ENCODE data around the gene KAT2A. TPM values are rescaled to one million over a fixed set of nuclear protein-coding genes. Genes with fewer than 3 reads are reported as not detected.
A peak's percentile ranks its signal among the peaks of the same experiment; 100 is the strongest.

The KAT2A gene
- total RNA-seq, 1 donor from 2014 or later: 76.9 TPM

DNA sequence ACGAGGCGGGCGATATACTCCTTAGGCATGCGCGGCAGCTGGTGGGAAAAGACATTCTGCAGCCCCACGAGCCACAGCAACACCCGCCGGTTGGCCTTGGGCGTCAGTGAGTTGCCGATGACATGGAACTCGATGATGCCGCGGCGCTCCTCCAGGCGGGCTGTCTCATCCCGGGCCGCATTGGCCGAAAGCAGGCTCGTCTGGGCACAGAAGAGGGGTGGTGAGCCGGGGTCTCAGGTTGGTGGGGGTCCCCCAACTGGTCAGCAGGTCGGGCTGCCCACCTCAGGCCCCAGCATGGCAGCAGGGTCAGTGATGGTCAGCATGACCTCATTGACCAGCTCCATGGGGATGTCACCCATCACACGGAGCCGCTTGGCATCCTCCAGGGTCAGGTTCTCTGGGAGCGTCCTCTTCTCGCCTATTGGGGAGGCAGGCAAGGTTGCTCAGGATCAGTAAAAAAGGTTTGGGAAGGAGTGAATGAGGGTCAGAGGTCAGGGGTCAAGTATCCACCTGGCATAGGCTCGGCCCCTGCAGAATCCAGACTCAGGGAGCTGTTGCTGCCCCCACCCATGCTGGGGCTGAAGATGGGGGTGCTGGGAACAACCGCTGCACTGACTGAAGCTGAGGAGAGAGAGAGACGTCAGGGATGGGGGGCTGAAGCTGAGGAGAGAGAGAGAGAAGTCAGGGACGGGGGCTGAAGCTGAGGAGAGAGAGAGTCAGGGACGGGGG is 3.6 kb downstream of the KAT2A start:
- H3K4me3 Mint-ChIP-seq: peak overlapping the region; percentile 31
- H3K4me1 Mint-ChIP-seq (ENCODE audit: low read depth): peaks cover 36% of the 10 kb centered on the region

DNA sequence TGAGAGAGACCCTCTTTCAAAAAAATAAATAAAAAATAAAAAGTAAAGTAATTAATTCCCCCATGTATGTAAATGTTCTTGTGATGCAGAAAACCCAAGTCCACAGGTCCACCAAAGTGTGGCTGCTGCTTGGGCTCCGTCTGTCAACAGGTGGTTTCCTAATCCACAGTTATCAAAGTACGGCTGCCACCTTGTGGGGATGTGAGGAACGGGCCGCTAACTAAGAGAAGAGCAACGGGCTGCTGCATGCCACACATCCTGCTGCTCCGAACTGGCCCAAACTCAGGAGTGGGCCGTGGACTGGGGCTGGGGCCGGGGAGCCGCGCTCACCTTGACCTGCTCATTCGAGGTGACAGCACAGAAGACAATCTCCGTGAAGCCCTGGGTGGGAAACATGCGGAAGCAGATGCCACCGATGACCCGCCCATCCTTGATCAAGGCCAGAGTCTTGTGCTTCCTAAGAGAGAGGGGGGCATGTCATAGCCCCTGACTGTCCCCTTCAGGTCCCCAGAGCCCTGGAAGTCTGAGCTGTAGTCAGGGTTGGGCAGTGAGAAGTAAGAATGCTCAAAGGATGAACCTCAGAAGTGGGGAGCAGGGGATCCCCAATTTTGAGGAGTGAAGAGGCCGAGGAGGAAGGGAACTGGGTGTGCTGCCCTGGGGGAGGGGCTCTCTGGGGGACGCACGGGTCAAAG is 4.3 kb downstream of the KAT2A start:
- intact Hi-C loops (cut with micrococcal nuclease): loop anchor here (1.0 kb wide), 3 partner anchors 50 to 154 kb away; no protein-coding TSS in a partner anchor
- Mint-ChIP-seq H3K27me3 (ENCODE audit: insufficient read depth) (no peaks in the 10 kb centered on the region), H3K27ac (peak overlapping the region; percentile 75), H3K4me3 (no peak overlapping the region), H3K36me3 (ENCODE audit: low read depth) (peaks cover 29% of the 10 kb centered on the region), H3K4me1 (ENCODE audit: low read depth) (peaks cover 41% of the 10 kb centered on the region), H3K9me3 (no peaks in the 10 kb centered on the region)
- peak; percentile 79 for DNase-seq (ENCODE audit: low spot score)

More for the DNA sequence above, 3.6 kb downstream of the KAT2A start:
- no peaks in the 10 kb centered on the region for H3K27me3 Mint-ChIP-seq (ENCODE audit: insufficient read depth)
- H3K36me3 Mint-ChIP-seq (ENCODE audit: low read depth): peaks cover 29% of the 10 kb centered on the region
- no peak for DNase-seq (ENCODE audit: low spot score)
- no peaks in the 10 kb centered on the region for H3K9me3 Mint-ChIP-seq
- H3K27ac Mint-ChIP-seq: no peak overlapping the region
- intact Hi-C loops (cut with micrococcal nuclease): no loop called here

DNA sequence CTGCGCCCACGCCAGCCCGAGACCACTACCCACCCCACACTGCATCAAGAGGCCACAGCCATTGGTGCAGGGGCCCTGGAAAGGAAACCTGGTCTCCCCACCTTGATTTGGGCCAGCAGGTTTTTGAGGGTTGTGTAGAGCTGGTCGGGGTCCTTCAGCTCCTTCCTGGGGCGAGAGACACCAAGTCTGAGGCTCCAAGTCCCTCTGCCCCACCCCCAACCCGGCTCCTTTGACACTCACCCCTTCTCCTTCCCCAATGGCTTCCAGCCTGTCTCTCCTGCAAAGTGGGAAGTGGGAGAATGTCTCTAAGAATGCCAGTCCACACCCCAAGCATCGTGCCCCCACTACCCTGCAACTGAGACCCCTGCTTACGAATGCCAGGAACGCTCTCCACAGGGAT is 7.0 kb downstream of the KAT2A start:
- H3K27me3 Mint-ChIP-seq (ENCODE audit: insufficient read depth): no peaks in the 10 kb centered on the region
- no peaks in the 10 kb centered on the region for H3K9me3 Mint-ChIP-seq
- peak overlapping the region; percentile 31 for H3K27ac Mint-ChIP-seq
- intact Hi-C loops (cut with micrococcal nuclease): no loop called here
- H3K4me1 Mint-ChIP-seq (ENCODE audit: low read depth): peaks cover 45% of the 10 kb centered on the region
- H3K36me3 Mint-ChIP-seq (ENCODE audit: low read depth): peaks cover 40% of the 10 kb centered on the region
- DNase-seq (ENCODE audit: low spot score): no peak
- no peak overlapping the region for H3K4me3 Mint-ChIP-seq

DNA sequence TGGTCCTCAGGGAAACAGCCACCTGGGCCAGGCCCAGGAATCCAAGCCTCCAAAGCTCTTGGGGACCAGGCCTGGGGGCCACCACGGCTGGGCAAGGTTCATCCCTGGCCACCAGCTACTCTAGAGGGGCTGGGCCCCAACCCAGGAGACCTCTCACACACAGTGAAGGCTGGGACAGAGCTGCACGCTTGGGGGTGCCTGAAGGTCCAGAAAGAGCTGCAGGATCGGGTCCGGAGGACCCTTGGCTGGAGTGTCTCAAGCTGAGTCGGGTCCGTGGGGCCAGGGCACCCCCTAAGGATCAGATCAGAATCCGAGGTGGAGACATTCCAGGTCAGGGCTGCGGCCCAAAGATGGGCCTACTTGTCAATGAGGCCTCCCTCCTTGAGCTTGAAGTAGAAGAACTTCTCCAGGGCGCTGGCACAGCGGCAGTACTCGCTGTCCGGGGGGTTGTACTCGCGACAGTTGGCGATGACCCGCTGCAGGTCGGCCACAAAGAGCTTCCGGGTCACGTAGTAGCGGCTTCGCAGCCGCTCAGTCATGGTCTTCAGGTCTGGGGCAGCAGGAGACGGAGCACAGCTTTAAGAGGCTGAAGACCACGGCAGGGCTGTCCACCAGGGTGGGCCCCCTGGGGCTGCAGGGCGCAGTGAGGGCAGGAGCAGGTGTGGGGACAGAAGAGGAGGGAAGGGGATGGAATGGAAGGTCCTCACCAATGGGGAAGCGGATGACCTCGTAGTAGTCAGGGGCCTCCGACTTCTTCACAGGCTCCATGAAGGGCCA is 7.7 kb downstream of the KAT2A start:
- H3K4me1 Mint-ChIP-seq (ENCODE audit: low read depth): peaks cover 45% of the 10 kb centered on the region
- H3K9me3 Mint-ChIP-seq: no peaks in the 10 kb centered on the region
- H3K36me3 Mint-ChIP-seq (ENCODE audit: low read depth): peaks cover 41% of the 10 kb centered on the region
- H3K27ac Mint-ChIP-seq: peak overlapping the region; percentile 86
- no peak overlapping the region for H3K4me3 Mint-ChIP-seq
- intact Hi-C loops (cut with micrococcal nuclease): loop anchor here (2.0 kb wide), 1 partner anchor 195 kb away; the partner anchor contains the start of gene ACLY
- no peak for DNase-seq (ENCODE audit: low spot score)
- H3K27me3 Mint-ChIP-seq (ENCODE audit: insufficient read depth): no peaks in the 10 kb centered on the region

DNA sequence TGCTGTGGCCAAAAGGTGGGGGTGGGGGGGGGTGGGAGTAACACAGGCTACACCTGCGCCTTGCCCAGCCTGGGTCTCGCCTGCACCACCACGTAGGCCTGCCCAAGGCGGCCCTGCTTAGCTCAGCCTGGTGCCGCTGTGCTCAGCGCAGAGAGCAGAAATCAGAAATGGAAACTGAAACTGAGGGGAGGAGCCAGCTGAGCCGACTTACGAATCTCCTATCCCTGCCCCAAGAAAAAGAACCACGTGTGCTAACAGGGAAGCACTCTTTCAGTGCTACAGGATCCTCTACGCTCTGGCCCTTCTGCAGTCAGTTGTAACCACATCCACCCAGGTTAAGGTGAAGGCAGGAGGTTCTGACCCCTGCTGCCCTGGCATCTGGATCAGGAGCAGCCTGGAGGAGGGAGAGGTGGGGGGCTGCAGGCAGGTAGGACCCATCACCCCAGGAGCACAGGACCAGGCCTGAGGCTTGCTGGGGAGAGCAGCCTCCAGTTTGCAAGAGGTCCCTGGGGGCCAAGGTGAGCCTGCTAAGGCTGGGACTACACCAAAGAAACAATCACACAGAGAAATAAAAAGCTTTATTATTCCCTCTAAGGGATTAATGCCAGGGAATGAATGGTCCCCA is 8.5 kb downstream of the KAT2A start, which contains the start of gene DHX58:
Gene DHX58, minus strand, starts transcription at position 163 of the 625 bp plus-strand sequence. CDS start 822 bp downstream, outside the sequence.
- H3K27me3 Mint-ChIP-seq (ENCODE audit: insufficient read depth): no peaks in the 10 kb centered on the region
- peaks cover 41% of the 10 kb centered on the region for H3K36me3 Mint-ChIP-seq (ENCODE audit: low read depth)
- H3K9me3 Mint-ChIP-seq: no peaks in the 10 kb centered on the region
- H3K27ac Mint-ChIP-seq: peak within 1 kb of the TSS; percentile 86
- peaks cover 50% of the 10 kb centered on the region for H3K4me1 Mint-ChIP-seq (ENCODE audit: low read depth)
- H3K4me3 Mint-ChIP-seq: peak within 1 kb of the TSS; percentile 85
- DNase-seq (ENCODE audit: low spot score): peak; percentile 83
- intact Hi-C loops (cut with micrococcal nuclease): loop anchor here (1.0 to 2.0 kb wide), 6 partner anchors 9 to 194 kb away; partner anchors contain the start of genes ACLY, CNP, DNAJC7 and KAT2A

DNA sequence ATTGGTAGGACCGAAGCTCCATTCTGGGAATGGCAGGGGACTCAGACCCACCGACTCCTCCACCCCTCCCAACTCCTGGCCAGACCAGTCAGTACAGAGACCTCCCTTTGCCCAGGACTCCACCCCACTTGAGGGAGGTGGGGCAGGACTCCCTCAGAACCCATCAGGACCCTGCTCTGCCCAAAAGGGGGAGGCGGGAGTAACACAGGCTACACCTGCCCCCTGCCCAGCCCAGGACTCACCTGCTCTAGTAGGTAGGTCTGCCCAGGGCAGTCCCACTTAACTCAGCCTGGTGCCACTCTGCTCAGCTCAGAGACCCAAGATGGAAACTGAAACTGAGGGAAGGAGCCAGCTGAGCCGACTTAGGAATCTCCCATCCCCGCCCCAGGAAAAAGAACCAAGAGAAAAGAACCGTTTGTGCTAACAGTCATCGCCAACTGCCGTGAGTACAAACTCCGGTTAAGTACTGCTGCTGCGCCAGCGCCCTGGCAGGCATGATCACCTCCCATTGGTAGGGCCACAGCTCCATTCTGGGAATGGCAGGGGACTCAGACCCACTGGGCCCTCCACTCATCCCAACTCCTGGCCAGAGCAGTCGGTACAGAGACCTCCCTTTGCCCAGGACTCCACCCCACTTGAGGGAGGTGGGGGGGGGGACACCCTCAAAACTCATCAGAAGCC is 9.2 kb downstream of the KAT2A start:
- intact Hi-C loops (cut with micrococcal nuclease): loop anchor here (1.0 to 2.0 kb wide), 6 partner anchors 9 to 193 kb away; partner anchors contain the start of genes ACLY, CNP, DNAJC7 and KAT2A
- DNase-seq (ENCODE audit: low spot score): peak; percentile 27
- H3K27ac Mint-ChIP-seq: peak overlapping the region; percentile 86
- H3K4me3 Mint-ChIP-seq: peak overlapping the region; percentile 85
- H3K27me3 Mint-ChIP-seq (ENCODE audit: insufficient read depth): no peaks in the 10 kb centered on the region
- H3K9me3 Mint-ChIP-seq: no peaks in the 10 kb centered on the region
- peaks cover 39% of the 10 kb centered on the region for H3K36me3 Mint-ChIP-seq (ENCODE audit: low read depth)
- peaks cover 51% of the 10 kb centered on the region for H3K4me1 Mint-ChIP-seq (ENCODE audit: low read depth)

DNA sequence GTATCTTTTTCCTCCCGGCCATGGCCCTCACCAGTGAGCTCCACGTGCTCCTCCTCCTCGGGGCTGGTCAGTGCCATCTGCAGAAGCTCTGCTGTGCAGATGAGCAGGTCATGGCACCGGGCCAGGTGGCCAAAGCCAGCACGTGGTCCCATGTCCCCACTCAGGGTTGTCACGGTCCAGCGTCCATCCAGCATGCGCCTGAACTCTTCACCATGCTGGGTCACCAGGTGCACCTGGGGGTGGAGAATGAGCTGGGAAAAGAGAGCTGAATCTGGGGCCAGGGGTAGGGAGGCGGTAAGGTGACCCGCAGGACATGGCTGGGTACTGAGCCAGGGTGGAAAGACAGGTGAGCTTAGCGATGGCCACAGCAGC is 9.9 kb downstream of the KAT2A start:
- no peaks in the 10 kb centered on the region for H3K27me3 Mint-ChIP-seq (ENCODE audit: insufficient read depth)
- H3K4me1 Mint-ChIP-seq (ENCODE audit: low read depth): peaks cover 44% of the 10 kb centered on the region
- peak overlapping the region; percentile 85 for H3K4me3 Mint-ChIP-seq
- no peak for DNase-seq (ENCODE audit: low spot score)
- intact Hi-C loops (cut with micrococcal nuclease): no loop called here
- peak overlapping the region; percentile 86 for H3K27ac Mint-ChIP-seq
- H3K9me3 Mint-ChIP-seq: no peaks in the 10 kb centered on the region
- H3K36me3 Mint-ChIP-seq (ENCODE audit: low read depth): peaks cover 34% of the 10 kb centered on the region

DNA sequence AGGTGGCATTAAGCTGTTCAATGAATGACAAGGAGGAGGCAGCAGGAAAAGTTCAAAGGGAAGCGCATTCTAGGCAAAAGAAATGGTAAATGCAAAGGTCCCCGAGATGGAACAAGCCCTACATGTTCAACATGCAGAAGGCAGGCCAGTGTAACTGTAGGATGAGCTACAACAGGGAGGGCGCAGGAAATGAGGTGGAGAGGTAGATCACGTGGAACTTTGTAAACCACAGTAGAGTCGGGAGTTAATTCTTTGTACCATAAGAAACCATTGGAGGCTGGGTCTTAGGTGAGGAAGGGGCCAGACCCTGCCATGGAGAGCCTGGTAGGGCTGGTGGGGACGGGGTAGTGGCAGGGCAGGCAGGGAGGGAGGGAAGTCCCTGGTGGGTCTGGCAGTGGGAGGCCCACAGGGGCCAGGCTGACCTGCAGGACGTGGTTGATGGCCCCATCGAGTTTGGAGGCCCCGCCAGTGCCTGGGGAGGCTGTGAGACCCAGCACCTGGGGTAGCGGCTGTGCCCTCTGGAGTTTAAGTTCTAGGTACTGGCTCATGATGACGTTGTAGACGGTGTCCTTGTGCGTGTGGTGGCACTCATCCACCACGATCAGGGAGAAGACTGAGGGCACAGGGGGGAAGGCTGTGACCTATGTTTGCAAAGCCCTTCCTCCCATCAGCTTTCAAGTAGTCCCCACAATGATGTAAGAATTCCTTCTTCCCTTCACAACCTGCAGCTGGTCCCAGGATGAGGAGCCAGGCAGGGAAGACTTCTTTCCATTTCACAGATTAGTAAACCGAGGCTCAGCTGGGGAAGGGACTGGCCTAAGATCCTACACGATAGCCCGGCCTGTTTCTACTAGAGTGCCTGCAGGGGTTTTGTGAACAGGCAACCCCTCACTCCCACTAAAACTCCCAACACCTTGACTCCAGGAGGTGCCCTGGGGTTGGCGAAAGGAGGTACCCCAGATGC is 10.6 kb downstream of the KAT2A start:
- Mint-ChIP-seq H3K4me3 (peak overlapping the region; percentile 85), H3K9me3 (no peaks in the 10 kb centered on the region), H3K27me3 (ENCODE audit: insufficient read depth) (no peaks in the 10 kb centered on the region), H3K27ac (peak overlapping the region; percentile 86), H3K36me3 (ENCODE audit: low read depth) (peaks cover 35% of the 10 kb centered on the region), H3K4me1 (ENCODE audit: low read depth) (peaks cover 44% of the 10 kb centered on the region)
- no peak for DNase-seq (ENCODE audit: low spot score)
- intact Hi-C loops (cut with micrococcal nuclease): no loop called here

DNA sequence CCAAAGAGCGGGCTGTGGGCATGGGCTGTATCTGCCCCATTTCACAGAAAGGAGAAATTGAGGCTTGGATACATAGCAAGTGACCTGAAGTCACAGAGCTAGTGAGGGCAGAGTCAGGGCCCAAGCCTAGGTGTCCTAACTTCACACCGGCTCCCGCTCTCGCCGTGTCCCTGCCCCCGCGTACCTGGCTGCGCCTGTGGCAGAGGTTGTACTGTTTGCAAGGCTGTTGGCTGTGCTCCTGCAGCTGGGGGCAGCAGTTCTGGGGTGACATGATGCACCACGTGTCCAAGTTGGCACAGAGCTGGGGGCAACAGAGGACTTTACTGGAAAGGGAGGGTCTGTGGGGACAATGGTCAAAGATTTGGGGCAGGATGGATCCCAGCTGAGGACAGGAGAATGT is 12.1 kb downstream of the KAT2A start:
- no peak for DNase-seq (ENCODE audit: low spot score)
- H3K27me3 Mint-ChIP-seq (ENCODE audit: insufficient read depth): no peaks in the 10 kb centered on the region
- no peaks in the 10 kb centered on the region for H3K9me3 Mint-ChIP-seq
- intact Hi-C loops (cut with micrococcal nuclease): no loop called here
- peaks cover 44% of the 10 kb centered on the region for H3K4me1 Mint-ChIP-seq (ENCODE audit: low read depth)
- H3K27ac Mint-ChIP-seq: peak overlapping the region; percentile 29
- peaks cover 22% of the 10 kb centered on the region for H3K36me3 Mint-ChIP-seq (ENCODE audit: low read depth)
- no peak overlapping the region for H3K4me3 Mint-ChIP-seq

DNA sequence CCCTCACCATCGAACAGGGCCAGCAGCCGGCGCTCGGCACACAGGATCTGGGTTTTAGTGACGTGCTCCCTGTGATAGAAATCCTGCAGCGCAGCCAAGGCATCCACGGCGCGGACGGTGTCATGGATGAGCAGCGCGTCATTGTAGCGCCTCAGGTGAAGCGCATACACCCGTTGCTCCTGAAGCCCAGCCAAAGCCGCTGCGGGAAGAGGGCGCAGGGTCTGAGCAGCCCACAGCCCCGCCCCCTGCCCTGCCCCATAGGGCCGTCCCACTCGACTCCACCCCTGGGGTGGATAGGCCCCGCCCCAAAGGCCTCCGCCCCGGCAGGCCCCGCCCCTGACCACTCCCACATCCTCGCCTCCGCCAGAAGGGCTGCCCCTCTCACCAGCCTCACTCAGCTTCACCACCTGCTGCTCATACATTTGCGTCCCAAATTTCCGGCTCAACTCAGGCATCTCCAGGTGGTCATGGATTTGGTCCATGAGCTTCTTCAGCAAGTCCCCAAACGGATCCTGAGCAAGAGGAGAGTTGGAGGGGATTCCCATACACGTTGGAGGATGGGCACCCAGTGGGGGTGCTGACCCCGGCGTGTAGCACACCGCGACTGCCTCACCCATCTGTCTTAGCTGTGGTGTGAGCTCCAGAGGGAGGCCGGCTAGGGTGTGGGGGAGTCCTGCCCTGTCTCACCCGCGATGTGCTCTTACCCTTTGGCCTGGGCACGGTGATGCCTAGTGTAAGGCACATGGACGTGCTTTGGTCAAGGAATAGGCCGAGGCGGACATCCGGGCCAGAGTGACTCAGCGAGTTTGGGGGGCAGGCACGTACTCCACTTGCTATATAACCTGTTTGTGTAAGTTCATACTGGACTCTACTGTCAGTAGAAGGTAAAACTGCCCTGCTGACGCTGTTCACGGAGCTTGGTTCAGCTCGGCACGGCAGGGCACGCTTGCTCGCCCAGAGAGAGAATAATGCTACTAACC is 13.3 kb downstream of the KAT2A start:
- Mint-ChIP-seq H3K36me3 (ENCODE audit: low read depth) (peaks cover 19% of the 10 kb centered on the region), H3K9me3 (no peaks in the 10 kb centered on the region), H3K4me3 (peak overlapping the region; percentile 15), H3K27ac (peak overlapping the region; percentile 23), H3K4me1 (ENCODE audit: low read depth) (peaks cover 44% of the 10 kb centered on the region), H3K27me3 (ENCODE audit: insufficient read depth) (no peaks in the 10 kb centered on the region)
- intact Hi-C loops (cut with micrococcal nuclease): loop anchor here (1.0 kb wide), 2 partner anchors 13 to 73 kb away; partner anchors contain the start of genes KAT2A and KCNH4
- DNase-seq (ENCODE audit: low spot score): peak; percentile 87

All from activated T-helper 1 cell treated with anti-CD3 and anti-CD28 coated beads, Interleukin-12 subunit alpha, Interleukin-12 subunit beta, Interleukin-2, Interleukin-4 antibody, amounts not matched to agents 30 ng/mL and 10 ng/mL and 1 ng/mL, durations not matched to agents 14 hours and 24 hours and 36 hours (primary cell).